Myocyte (in vitro differentiated cells): ENCODE results near the gene DIPK1A. TPM values are rescaled to one million over a fixed set of nuclear protein-coding genes. Genes with fewer than 3 reads are reported as not detected.
"Not testable (repeated sequence)": the region's sequence is repeated elsewhere in the genome, so short reads cannot be mapped to it uniquely, and the experiment has no call there.

Experiments
- DNase-seq: peaks from one replicate; pipeline ENCODE4 v3.0.0-alpha.2; 2012; ENCODE audit warnings: low read depth
- total RNA-seq: library from RNA; depleted of rRNA; stranded (reverse); fragments of >200 nt; gene quantifications from 2 replicates; pipeline ENCODE4 v1.2.3, GENCODE V29; 2014

The DIPK1A gene
- total RNA-seq, 1 donor from 2014 or later, result 28.5 TPM

DNA sequence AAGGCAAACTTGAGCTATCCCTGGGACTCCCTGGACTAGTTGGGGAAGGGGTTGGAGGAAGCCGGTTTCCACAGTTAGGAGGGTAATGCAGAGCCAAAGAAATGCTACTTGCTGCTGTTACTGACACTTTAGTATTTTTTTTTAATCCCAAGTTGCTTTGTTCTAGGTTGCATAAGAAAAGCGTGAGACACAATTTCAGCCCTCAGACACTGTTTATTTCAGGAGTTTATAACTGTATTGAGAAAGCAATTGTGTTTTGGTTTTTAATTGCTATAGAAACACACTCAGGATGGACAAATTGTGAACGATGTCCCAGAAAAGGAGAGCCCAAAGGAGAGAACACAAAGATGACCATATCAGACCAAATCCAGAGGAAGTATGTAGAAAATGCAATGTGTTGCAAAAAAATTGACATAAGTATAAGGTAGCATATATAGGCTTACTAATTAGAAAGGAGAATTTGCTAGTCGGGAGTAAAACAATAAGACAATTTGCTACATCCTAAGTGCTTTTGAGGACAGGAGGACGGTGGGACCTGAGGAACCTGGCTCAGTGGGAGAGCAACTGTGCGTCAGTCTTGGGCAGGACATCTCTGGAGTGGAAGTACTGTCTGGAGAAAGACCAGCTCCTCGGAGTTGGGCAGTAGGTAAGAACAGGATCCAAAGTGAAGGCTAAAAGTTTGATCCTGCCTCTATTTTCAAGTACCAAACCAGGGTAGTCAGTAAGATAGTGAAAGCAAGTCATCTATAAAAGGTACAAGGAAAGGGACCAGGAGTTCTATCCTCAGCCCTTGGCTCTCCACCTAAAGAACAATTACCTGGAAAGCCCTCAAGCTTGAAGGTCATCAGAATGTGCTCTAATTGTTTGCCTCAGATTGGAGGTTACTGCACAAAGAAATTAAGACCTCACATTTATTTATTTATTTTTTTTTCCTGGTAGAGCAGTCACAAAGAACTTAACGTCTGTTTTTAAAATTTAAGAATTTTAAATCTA, 39.9 kb downstream of the DIPK1A start:
- no peak for DNase-seq

DNA sequence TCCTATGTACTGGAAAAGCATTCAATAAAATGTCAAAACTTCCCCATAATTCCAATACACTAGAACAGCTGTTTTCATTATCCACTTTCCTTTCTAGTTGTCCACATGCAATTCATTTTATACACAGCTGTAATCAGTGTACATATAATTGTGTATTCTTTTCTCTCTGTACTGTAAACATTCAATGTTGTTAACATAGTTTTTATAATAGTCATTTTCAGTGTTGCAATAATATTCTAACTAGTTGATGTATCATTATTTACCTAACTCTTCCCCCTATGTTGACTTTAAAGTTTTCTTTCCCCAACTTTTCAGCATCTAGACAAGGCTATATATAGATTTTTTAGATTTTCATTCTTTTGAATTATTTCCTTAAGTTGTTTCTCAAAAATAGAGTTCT, 44.4 kb downstream of the DIPK1A start:
- no peak for DNase-seq

DNA sequence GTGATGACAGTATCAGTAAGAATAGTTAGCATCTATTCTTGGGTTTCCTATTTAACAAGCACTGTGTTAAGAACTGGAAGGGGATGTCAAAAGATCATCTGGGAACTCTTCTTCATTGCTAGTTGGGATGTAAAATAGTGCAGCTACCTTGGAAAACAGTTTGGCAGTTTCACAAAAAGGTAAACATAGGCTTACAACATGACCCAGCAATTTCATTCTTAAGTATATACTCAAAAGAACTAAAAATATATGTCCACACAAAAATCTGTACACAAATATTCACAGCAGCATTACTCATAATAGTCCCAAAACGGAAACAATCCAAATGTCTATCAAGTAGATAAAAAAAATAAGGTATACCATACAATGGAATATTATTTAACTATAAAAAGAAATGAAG, 45.7 kb downstream of the DIPK1A start:
- DNase-seq, result no peak

DNA sequence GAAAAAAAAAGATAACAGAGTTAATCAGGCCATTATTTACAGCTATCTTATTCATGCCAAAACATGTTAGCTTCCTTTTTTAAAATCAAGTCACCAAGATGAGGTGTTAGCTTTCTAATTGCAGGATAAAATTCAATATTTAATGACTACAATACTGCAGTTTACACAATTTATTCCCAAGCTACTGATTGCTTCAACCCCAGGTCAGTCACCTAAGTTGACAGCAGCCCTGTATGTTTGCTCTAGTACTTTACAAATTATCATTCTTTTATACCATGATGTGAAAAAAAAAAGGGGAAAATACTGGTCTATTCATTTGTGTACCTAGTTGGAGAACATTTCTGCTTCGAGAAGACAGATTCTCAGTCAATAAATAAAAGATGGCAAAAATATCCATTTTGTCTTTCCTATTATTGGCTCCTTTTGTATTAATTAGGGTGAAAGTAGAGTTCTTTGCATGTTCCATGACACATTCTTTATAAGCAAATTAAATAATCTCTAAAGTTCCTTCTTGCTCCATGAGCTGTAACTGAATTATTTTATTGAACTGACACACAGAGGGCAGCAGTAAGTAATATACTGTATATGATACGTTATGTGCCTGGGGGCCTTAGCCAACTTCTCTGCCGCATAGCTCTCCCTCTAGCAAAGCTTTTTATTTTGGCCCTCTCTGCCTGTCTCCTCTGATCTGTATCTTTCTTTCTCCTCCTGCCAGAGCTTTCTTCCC, 48.0 kb downstream of the DIPK1A start:
- DNase-seq, result no peak

DNA sequence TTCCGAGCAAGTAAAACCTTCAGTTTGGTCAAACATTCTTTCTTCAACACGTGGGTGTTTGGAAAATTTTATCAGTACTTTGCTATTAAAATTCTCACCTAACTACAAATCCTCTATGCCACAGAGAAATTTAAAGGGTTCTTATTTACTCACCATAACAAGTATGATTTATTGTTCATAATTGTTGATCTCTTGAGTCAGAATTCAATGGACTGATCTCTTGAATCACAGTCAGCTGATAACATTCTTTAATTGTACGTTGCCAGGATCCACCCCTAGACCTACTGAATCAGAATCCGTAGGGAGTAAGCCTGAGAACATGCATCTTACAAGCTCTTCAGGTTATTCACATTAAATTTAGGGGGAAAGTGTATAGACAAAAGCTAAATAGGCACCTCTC, 51.2 kb downstream of the DIPK1A start:
- DNase-seq, result no peak

DNA sequence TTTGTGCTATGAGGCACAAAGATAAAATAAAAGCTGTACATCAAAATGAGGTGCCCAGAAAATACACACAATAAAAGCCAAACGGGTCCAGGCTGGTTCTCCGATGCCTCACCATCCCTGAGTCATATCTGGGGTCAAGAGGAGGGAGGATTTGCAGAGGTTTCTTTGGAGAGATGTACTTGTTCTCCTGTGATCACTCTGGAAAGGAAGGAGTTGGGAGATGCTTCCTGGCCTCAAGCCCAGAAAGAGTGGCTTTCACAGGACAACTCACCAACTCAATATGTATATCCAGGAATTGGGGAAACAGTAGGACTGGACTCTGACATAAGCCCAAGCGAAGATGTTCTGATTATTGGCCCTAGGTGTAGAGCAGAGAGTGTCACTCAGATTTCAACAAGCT, 51.9 kb downstream of the DIPK1A start:
- peak; percentile 61 for DNase-seq

DNA sequence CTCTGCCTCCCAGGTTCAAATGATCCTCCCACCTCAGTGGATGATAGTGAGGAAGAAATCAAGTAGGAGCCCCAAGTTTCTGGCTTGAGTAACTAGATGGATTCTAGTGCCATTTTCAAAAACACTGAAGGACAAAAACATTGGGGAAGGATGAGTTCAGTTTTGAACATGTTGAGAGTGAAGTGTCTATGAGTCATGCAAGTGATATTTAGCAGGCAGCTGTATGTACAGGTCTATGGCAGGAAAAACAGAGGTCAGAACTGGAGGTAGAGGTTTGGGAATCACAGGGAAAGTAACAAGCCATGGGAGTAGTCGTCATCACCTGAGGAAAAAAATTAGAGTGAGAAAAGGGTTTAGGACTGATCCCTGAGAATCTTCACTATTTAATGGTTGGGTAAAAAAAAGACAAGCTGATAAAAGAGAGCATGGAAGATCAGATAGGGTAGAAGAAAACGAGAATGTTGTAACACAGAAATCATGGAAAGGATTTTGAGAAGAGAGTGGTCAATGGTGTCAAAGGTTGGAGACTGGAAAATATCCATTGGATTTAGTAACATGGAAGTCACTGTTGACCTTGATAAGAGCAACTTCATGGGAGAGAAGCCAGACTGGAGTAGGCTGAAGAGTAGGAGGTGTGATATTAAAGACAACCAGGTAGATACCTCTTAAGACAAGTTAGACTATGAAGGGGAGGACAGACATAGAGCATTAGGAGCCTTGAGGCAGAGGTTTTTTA, 53.1 kb downstream of the DIPK1A start:
- DNase-seq, result no peak

DNA sequence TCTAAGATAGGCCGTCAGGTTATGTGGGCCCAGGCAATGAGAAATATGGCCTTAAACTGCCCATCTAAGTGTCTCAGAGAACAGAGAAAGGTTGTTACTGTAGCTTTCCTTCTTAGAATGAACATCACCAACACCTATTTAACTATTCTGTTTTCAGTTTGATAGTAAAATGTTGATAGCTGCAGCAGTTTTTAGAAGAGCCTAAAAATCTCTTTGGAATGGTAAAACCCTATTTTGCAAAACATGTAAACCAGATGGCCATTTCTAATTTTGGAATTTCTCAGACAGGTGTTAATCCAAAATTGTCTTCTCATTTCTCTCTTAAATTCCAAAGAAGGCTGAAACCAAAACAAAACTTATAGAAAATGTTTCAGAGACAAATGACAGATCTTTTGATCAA, 57.5 kb downstream of the DIPK1A start:
- no peak for DNase-seq

DNA sequence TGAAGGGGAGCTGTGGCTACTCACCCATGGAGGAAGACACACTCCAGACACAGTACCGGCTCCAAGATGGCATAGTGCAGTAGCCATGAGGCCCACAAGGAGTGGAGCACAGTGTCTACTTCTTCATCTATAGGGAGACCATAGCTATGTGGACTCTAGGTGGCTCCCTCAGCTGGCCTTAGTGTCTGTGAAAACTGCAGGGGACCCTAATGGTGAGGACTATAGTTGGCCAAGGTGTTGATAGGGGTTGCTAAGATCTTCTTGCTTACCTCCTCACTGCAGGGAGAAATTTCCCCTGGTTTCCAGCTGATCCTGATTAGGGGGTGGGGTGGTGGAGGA, 58.9 kb downstream of the DIPK1A start:
- no peak for DNase-seq

DNA sequence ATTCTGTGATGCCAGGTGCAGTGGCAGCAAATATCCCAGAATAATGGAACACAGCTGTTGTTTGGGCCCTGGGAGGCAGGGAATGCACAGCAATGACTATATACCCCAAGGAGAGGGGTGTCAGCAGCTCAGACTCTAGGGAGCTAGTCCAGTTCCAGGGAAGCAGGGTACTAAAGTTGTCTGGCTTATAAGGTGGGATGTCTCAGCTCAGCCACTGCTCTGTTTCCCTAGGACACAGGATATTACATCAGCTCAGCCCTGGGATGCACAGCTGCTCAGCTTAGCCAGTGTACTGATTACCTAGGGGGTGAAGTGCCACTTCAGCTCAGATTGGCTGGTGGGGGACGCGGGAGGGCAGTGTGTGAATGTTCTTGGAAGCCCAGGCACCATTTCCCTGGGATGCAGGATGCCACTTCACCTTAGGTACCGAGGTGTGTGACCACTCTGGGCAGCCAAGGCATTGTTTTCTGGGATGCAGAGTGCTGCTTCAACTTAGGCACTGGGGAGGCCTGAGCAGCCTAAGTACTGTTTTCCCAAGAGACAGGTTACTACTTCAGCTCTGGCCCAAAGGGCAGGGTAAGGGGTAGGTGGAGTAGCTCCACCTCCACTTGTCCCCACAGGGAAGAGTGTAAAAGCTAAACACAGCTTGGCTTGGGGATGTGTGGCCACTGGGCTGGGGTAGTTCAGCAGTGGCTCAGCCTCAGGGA, 59.4 kb downstream of the DIPK1A start:
- peak; percentile 55 for DNase-seq

DNA sequence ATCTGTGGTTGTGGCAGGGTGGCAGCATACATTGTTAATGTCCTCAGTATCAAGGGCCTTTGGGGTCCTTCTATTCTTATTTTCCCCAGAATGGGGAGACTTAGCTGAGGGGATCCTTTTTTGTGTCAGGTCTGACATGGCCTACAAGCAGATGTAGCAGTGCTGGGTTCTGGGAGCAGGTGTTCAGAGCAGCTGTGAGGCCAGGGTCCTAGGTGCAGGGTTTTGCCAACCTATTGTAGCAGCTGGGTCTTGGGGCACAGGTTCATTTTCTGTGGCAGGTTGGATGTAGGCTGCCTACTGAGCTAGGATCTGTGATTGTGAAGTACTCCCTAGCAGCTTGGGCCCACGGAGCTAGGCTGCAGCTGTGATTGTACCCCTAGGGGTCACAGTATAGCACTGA, 60.1 kb downstream of the DIPK1A start:
- DNase-seq, result no peak

DNA sequence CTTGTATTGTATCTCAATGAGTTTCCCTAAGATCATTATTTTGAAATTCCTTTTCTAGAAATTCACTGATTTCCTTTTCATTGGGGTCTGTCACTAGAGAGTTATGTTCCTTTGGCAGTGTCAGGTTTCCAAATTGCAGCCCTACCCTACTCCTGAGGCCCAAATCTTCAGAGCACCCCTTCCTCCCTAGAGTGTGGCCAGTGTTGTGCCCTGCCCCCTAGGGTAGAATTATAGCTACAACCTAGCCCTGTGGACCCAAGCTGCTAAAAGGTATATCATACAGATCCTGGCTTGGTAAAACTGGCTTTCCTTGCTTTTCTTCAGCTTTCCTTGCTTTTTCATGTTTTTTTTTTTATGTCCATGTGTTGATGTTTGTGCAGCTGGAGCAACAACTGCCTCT, 60.7 kb downstream of the DIPK1A start:
- no peak for DNase-seq

DNA sequence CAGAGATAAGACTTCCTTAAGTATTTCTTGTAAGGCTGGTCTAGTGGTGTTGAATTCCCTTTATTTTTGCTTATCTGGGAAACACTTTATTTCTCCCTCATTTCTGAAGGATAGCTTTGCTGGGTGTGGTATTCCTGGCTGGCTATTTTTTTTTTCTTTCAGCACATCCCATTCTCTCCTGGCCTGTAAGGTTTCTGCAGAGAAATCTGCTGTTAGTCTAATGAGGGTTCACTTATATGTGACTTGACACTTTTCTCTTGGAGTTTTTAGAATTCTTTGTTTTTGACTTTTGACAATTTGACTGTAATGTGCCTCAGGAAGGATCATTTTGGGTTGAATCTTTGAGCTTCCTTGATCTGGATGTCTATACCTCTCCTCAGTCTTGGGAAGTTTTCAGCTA, 61.5 kb downstream of the DIPK1A start:
- no peak for DNase-seq

DNA sequence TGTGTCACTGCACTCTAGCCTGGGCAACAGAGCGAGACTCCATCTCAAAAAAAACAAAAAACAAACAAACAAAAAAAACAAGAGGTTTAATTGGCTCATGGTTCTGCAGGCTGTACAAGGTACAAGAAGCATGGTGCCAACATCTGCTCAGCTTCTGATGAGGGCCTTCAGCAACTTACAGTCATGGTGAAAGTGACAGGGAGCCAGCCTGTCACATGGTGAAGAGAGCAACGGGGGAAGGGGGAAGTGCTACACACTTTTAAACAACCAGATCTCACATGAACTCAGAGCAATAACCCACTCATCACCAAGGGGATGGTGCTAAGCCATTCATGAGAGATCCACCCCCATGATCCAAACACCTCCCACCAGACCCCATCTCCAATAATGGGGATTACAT, 63.2 kb downstream of the DIPK1A start:
- DNase-seq, result not testable (repeated sequence)

DNA sequence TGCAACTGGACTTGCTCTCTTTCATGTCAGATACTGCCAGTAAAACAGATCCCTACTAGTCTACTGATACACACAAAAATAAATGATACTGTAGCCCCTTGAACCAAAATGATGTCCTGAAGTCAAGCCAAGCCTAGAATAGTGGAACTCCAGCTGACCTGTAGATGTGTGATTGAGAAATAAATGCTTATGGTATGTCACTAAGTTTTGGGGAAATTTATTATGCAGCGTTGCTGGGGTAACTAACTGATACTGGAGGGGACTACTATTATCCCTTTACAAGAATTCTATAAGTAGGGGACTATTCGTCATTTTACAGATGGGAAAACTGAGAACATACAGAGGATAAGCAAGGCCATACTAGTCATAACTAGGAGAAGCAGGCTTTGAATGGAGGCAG, 73.8 kb downstream of the DIPK1A start:
- DNase-seq, result no peak

DNA sequence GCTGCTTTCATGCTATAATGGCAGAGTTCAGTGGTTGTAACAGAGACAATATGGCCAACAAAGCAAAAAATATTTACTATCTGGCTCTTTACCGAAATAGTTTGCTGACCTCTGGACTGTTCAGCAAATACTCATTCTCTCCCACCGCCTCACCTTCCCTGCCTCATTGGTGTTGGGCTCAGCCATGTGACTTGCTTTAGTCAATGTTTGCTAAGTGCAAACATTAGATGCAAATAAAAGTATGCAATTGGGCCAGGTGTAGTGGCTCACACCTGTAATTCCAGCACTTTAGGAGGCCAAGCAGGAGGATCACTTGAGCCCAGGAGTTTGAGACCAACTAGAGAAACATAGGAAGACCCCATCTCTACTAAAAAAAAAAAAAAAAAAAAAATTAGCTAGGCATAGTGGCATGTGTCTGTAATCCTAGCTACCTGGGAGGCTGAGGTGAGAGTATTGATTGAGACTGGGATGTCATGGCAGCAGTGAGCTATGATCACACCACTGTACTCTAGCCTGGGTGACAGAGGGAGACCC, 74.3 kb downstream of the DIPK1A start:
- no peak for DNase-seq

DNA sequence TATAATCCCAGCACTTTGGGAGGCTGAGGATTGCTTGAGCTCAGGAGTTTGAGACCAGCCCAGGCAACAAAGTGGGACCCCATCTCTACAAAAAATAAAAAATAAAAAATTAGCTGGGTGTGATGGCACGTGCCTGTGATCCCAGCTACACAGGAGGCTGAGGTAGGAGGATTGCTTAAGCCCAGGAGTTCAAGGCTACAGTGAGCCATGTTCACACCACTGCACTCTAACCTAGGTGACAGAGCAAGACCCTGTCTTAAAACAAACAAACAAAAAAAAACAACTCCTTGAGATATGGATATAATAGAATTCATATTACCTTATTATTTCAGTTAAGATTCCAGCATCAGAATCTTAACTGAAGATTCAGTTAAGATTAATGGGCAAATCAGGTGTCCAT, 77.1 kb downstream of the DIPK1A start:
- no peak for DNase-seq

DNA sequence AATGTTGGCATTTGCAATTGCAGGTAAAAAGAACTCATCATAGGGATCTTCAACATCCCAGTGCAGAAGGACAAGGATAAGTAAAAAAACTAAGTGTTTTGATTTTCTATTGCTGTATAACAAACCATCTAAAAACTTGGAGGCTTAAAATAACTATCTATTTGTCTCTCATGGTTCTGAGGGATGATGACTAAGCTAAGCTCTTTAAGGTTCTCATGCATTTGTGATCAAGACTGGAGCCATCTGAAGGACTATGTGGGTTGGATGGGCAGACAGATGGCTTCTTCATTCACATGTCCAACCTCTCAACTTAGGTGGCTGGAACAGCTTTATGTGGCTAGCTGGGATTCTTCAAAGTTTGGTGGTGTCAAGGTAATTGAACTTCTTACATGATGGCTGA, 78.0 kb downstream of the DIPK1A start:
- peak; percentile 43 for DNase-seq

DNA sequence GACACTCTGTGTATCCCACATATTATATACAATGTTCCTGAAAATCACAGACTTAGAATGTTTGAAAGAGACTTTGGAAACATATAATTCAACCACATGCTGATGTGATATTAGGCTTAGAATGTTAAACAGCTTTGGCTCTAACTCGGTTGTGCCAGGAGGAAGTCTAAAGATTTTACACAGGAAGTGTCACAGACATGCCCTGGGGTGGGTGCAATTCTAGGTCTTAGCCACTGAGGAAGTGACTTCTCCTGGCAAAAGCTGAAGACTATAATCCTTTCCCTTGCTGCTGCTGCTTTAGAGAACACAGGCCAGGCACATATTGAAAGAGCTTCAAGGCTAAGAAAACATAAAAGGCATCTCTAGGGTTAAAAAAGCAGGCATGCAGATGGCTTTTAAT, 78.4 kb downstream of the DIPK1A start:
- DNase-seq, result no peak

DNA sequence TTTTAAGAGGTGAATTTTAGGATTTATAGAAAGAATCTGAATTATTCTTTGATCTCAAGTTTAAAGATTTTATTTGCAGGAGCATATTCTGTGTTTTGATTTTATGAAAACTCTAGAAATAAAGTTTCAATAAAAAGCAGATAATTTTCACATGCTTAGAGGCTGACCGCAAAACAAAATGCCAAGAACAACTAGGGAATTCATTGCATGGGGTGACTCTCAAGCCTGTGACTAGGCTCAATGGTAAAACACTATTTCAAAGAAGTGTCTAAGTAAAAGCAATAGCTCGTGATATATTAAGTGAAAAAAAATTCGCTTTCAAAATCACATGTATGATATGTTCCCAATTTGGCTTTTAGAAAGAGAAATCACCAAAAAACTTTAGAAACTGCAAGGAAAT, 79.9 kb downstream of the DIPK1A start:
- DNase-seq, result no peak
